IPS DF 4.7 (cell line): Measurements from ENCODE around the gene CHI3L1.

Source experiments
- DNase-seq: peaks from one replicate; pipeline ENCODE4 v3.0.0-alpha.2; 2013; ENCODE audit warnings: low spot score; ENCODE audit errors: extremely low read depth

The CHI3L1 gene

GRCh38 chr1:203168991-203169390 lies 17.5 kb downstream of the CHI3L1 start:
- DNase-seq: no peak

- no peak for DNase-seq
These were observed 18.2 kb downstream of the CHI3L1 start for GRCh38 chr1:203168256-203168786.

GRCh38 chr1:203167913-203168200 lies 18.6 kb downstream of the CHI3L1 start:
- DNase-seq: no peak

- DNase-seq: no peak
These were observed 19.2 kb downstream of the CHI3L1 start for GRCh38 chr1:203167026-203167912.

- DNase-seq: no peak
These were observed 20.1 kb downstream of the CHI3L1 start for GRCh38 chr1:203166192-203166940.

- no peak for DNase-seq
These were observed 20.7 kb downstream of the CHI3L1 start for GRCh38 chr1:203165800-203166161.

- DNase-seq: no peak
These were observed 21.3 kb downstream of the CHI3L1 start for GRCh38 chr1:203165101-203165799.

GRCh38 chr1:203163891-203164635 lies 22.4 kb downstream of the CHI3L1 start:
- DNase-seq: no peak

- DNase-seq: no peak
These were observed 24.1 kb downstream of the CHI3L1 start for GRCh38 chr1:203162403-203162802.

- DNase-seq: no peak
These were observed 24.8 kb downstream of the CHI3L1 start for GRCh38 chr1:203161703-203162102.

GRCh38 chr1:203161175-203161574 lies 25.3 kb downstream of the CHI3L1 start:
- DNase-seq: no peak

- DNase-seq: no peak
These were observed 26.7 kb downstream of the CHI3L1 start for GRCh38 chr1:203159844-203160243.

- DNase-seq: no peak
These were observed 27.4 kb downstream of the CHI3L1 start for GRCh38 chr1:203158960-203159665.

GRCh38 chr1:203158423-203158822 lies 28.1 kb downstream of the CHI3L1 start:
- DNase-seq: no peak

GRCh38 chr1:203156280-203156679 lies 30.2 kb downstream of the CHI3L1 start:
- no peak for DNase-seq

- no peak for DNase-seq
These were observed 32.3 kb downstream of the CHI3L1 start for GRCh38 chr1:203153989-203154821.

GRCh38 chr1:203153051-203153988 lies 33.2 kb downstream of the CHI3L1 start:
- DNase-seq: no peak

- DNase-seq: no peak
These were observed 34.1 kb downstream of the CHI3L1 start for GRCh38 chr1:203152158-203153034.
